Loucy (cell line): ENCODE data around the gene ABCB9.

ENCODE experiments used
- H2AFZ ChIP-seq: fragments of 200-600 bp; sonication (generic); 2 replicates; pipeline ENCODE4 v1.6.0; 2016; ENCODE audit warnings: antibody characterized with exemption, mild to moderate bottlenecking, low read length, moderate library complexity
- H3F3A ChIP-seq: fragments of 200-600 bp; 2 replicates; pipeline ENCODE4 v1.6.0; 2016; ENCODE audit warnings: antibody characterized with exemption, low read depth, mild to moderate bottlenecking
- H3K27me3 ChIP-seq: fragments of 200-600 bp; sonication (generic); 2 replicates; pipeline ENCODE4 v1.6.1; 2014; ENCODE audit warnings: low read length, mild to moderate bottlenecking; ENCODE audit not compliant: insufficient read depth, poor library complexity, severe bottlenecking
- H3K36me3 ChIP-seq: fragments of 200-600 bp; sonication (generic); 2 replicates; pipeline ENCODE4 v1.6.1; 2016; ENCODE audit warnings: low read length; ENCODE audit not compliant: insufficient read depth
- H3K4me1 ChIP-seq: fragments of 200-600 bp; sonication (generic); 2 replicates; pipeline ENCODE4 v1.5.1; 2014; ENCODE audit warnings: low read length, mild to moderate bottlenecking; ENCODE audit not compliant: insufficient read depth, poor library complexity, severe bottlenecking
- H3K4me2 ChIP-seq: fragments of 200-600 bp; sonication (generic); 2 replicates; pipeline ENCODE4 v1.6.0; 2014; ENCODE audit warnings: antibody characterized with exemption, low read length, low read depth, mild to moderate bottlenecking; ENCODE audit not compliant: poor library complexity, severe bottlenecking
- H3K4me3 ChIP-seq: fragments of 200-600 bp; sonication (generic); 2 replicates; pipeline ENCODE4 v1.5.1; 2014; ENCODE audit warnings: low read length, mild to moderate bottlenecking, mixed read lengths; ENCODE audit not compliant: poor library complexity, severe bottlenecking
- H3K79me2 ChIP-seq: fragments of 200-600 bp; sonication (generic); 2 replicates; pipeline ENCODE4 v1.6.1; 2014; ENCODE audit warnings: low read length; ENCODE audit not compliant: insufficient read depth
- H3K9ac ChIP-seq: fragments of 200-600 bp; sonication (generic); 2 replicates; pipeline ENCODE4 v1.6.0; 2014; ENCODE audit warnings: mild to moderate bottlenecking, low read depth, low read length, moderate library complexity; ENCODE audit not compliant: poor library complexity, severe bottlenecking
- H3K9me2 ChIP-seq: fragments of 200-600 bp; sonication (generic); replicated peaks from 2 replicates; pipeline ENCODE4 v1.6.1; 2016; ENCODE audit warnings: low read depth, low read length, mixed read lengths
- H3K9me3 ChIP-seq: fragments of 200-600 bp; sonication (generic); 2 replicates; pipeline ENCODE4 v1.6.1; 2014; ENCODE audit warnings: mild to moderate bottlenecking, antibody characterized with exemption, low read length, low read depth; ENCODE audit not compliant: insufficient read depth
- H4K20me1 ChIP-seq: fragments of 200-600 bp; sonication (generic); 2 replicates; pipeline ENCODE4 v1.6.0; 2014; ENCODE audit warnings: antibody characterized with exemption, low read length, mild to moderate bottlenecking; ENCODE audit not compliant: insufficient read depth, poor library complexity, severe bottlenecking
- EZH2phosphoT487 ChIP-seq: fragments of 200-600 bp; IDR thresholded peaks from 2 replicates; pipeline ENCODE4 v1.6.1; 2018; ENCODE audit warnings: antibody characterized with exemption, mild to moderate bottlenecking, moderate library complexity, borderline replicate concordance
- TF ChIP-seq, protein P1 (sequence below): fragments of 200-600 bp; sonication (generic); conservative IDR thresholded peaks from 2 replicates; pipeline ENCODE4 v1.5.1; 2014; ENCODE audit warnings: mild to moderate bottlenecking, antibody characterized with exemption, low read length

Gene ABCB9

DNA sequence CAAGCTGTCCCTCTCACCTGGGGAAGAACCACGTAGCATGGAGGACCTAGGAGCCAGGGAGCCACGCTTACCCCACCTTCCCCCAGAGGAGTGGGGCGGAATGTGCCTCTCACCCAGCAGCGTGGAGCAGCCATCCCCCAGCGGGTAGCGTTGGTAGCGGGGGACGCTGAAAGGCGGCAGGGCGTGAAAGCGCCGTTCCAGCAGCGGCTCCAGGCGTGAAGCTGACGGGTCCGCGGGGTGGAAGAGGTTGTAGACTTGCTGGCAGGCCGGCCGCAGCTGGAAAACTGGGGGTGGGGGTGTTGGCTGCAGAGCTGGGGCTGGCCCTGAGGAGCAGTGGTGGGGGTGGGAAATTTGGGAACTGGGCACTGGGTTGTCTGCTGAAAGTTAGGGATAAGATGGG lies 26.1 kb upstream of the ABCB9 start:
- Histone ChIP-seq H3K4me3 (no peak overlapping the region), H2AFZ (no peak overlapping the region), H3K4me2 (no peak overlapping the region), H3K9me2 (no peaks in the 10 kb centered on the region), H3F3A (no peaks in the 10 kb centered on the region), H3K79me2 (no peaks in the 10 kb centered on the region), H4K20me1 (no peaks in the 10 kb centered on the region), H3K9ac (no peak overlapping the region), H3K9me3 (no peaks in the 10 kb centered on the region), H3K4me1 (no peaks in the 10 kb centered on the region), H3K36me3 (no peaks in the 10 kb centered on the region), H3K27me3 (no peaks in the 10 kb centered on the region)
- TF ChIP-seq, protein P1, sequence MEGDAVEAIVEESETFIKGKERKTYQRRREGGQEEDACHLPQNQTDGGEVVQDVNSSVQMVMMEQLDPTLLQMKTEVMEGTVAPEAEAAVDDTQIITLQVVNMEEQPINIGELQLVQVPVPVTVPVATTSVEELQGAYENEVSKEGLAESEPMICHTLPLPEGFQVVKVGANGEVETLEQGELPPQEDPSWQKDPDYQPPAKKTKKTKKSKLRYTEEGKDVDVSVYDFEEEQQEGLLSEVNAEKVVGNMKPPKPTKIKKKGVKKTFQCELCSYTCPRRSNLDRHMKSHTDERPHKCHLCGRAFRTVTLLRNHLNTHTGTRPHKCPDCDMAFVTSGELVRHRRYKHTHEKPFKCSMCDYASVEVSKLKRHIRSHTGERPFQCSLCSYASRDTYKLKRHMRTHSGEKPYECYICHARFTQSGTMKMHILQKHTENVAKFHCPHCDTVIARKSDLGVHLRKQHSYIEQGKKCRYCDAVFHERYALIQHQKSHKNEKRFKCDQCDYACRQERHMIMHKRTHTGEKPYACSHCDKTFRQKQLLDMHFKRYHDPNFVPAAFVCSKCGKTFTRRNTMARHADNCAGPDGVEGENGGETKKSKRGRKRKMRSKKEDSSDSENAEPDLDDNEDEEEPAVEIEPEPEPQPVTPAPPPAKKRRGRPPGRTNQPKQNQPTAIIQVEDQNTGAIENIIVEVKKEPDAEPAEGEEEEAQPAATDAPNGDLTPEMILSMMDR = no peak
- TF ChIP-seq EZH2phosphoT487 = no peak

DNA sequence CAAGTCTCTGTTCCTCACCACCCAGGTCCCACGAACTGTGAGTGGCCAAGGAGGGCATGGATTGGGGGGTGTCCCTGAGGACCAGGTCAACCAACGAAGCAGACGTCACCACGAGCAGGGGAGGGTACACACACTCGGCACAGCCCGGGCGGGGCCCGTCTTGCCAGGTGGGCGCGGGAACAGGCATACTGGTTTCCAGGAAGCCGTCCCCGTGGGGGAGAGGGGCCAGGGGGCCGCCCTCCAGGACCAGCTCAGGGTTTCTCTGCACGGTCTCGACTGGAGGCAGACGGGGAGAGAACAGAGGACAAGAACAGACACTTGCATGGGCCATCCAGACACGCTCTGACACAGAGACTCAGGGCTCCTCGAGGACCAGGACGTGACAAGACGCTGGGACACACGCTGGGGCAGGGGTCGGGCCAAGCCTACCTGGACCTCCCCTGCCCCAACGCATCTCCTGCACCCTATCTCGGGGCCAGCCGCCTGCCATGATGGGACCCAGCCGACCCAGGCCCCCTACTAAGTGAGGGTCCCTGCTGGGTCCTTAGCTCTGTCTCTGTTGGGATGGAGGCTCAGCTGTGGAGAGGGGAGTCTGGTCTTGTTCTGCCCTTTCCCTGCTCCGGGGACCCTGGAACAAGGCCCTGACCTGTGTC lies 25.5 kb upstream of the ABCB9 start:
- no peaks in the 10 kb centered on the region for H3K9me3 ChIP-seq
- no peaks in the 10 kb centered on the region for H3K36me3 ChIP-seq
- H2AFZ ChIP-seq = no peak overlapping the region
- H3K4me2 ChIP-seq = no peak overlapping the region
- TF ChIP-seq, protein P1 = no peak
- no peak for TF ChIP-seq EZH2phosphoT487
- H3F3A ChIP-seq = no peaks in the 10 kb centered on the region
- no peaks in the 10 kb centered on the region for H4K20me1 ChIP-seq
- H3K4me3 ChIP-seq = no peak overlapping the region
- no peak overlapping the region for H3K9ac ChIP-seq
- H3K27me3 ChIP-seq = no peaks in the 10 kb centered on the region
- no peaks in the 10 kb centered on the region for H3K79me2 ChIP-seq
- H3K4me1 ChIP-seq = no peaks in the 10 kb centered on the region
- no peaks in the 10 kb centered on the region for H3K9me2 ChIP-seq

DNA sequence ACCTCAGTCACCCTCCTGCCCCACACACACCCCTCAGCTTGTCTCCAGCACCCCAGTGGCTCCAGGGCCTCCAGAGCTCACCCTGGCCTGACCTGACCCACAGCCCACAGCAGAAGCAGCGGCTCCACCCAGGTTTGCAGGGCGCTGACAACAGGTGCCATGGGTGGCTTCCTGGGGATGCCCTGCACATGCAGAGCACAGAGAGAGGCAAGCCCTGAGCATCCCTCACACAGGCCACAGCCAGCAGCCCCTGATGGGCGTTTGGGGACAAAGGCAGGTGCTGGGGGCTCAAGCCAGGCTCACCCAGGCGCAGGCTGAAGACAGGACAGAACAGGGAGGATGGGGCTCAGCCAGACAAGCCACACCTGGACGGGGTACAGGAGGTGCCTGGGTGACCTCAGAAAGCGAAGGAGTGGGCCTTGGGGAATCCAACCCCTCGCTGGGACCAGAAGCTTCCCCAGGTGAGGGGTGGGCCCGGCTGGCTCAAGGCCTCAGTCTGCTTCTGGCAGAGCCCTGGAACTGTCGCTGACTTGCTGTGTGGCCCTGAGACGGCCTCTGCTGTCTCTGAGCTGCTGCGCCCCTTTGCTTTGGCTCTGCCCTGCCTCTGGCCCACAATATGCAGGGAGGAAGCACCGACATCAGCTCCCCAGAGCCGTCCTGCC lies 24.8 kb upstream of the ABCB9 start:
- TF ChIP-seq, protein P1 = no peak
- no peak for TF ChIP-seq EZH2phosphoT487
- Histone ChIP-seq H3K4me3 (no peak overlapping the region), H3K79me2 (no peaks in the 10 kb centered on the region), H3K9me2 (no peaks in the 10 kb centered on the region), H3K9me3 (no peaks in the 10 kb centered on the region), H3K36me3 (no peaks in the 10 kb centered on the region), H3F3A (no peaks in the 10 kb centered on the region), H3K4me2 (no peak overlapping the region), H4K20me1 (no peaks in the 10 kb centered on the region), H3K27me3 (no peaks in the 10 kb centered on the region), H2AFZ (no peak overlapping the region), H3K9ac (no peak overlapping the region), H3K4me1 (no peaks in the 10 kb centered on the region)
